Activated naive CD8-positive, alpha-beta T cell (primary cell): ENCODE data around the gene TRAF7.
"Not testable (repeated sequence)": the region's sequence is repeated elsewhere in the genome, so short reads cannot be mapped to it uniquely, and the experiment has no call there.

Source experiments
- H3K27ac Mint-ChIP-seq: one replicate; pipeline ENCODE4 v1.8.0; 2021; ENCODE audit warnings: mixed read lengths
- H3K27me3 Mint-ChIP-seq: one replicate; pipeline ENCODE4 v1.8.0; 2021; ENCODE audit warnings: mixed read lengths
- H3K36me3 Mint-ChIP-seq: one replicate; pipeline ENCODE4 v1.8.0; 2021; ENCODE audit warnings: mixed read lengths
- H3K4me1 Mint-ChIP-seq: one replicate; pipeline ENCODE4 v1.8.0; 2021; ENCODE audit warnings: low read depth, mixed read lengths
- H3K4me3 Mint-ChIP-seq: one replicate; pipeline ENCODE4 v1.8.0; 2021; ENCODE audit warnings: mild to moderate bottlenecking, mixed read lengths
- H3K9me3 Mint-ChIP-seq: one replicate; pipeline ENCODE4 v1.8.0; 2021; ENCODE audit warnings: low read depth, mixed read lengths

Gene TRAF7

GRCh38 chr16:2203119-2203688 is 47.6 kb downstream of the TRAF7 start:
- not testable (repeated sequence) for H3K27ac Mint-ChIP-seq, H3K9me3 Mint-ChIP-seq, H3K27me3 Mint-ChIP-seq, H3K36me3 Mint-ChIP-seq
- peaks cover 15% of the 10 kb centered on the region for H3K4me1 Mint-ChIP-seq
- H3K4me3 Mint-ChIP-seq = peak overlapping the region; percentile 62

DNA sequence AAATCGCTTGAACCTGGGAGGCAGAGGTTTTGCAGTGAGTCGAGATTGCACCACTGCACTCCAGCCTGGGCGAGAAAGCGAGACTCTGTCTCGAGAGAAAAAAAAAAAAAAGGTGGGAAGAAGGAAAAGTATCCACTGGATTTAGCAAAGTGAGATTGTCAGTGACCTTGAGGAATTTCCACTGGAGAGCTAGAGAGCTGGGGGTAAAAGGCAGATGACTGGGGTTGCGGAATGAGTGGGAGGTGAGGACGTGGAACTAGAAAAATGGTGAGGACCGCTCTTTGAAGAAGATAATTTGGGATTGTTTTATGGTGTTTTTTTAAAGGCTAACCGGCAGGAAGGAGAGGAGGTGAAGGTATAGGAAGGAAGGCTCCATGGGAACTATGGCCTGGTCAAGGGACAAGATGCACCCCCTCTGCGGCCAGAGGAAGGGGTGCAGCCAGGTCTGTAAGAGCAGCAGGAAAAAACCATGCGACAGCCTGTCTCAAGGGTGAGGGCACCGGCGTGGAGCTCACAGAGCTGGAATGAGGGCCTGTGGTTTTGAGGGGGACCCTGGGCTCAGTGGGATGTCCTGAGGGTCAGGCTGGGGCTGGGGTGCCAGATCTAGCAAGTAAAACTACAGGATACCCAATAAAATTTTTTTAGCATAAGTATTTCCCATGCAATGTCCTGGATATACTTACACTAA is 49.0 kb downstream of the TRAF7 start:
- H3K36me3 Mint-ChIP-seq = peaks cover 5% of the 10 kb centered on the region
- H3K9me3 Mint-ChIP-seq = no peaks in the 10 kb centered on the region
- H3K4me3 Mint-ChIP-seq = peak overlapping the region; percentile 76
- no peaks in the 10 kb centered on the region for H3K27me3 Mint-ChIP-seq
- peaks cover 15% of the 10 kb centered on the region for H3K4me1 Mint-ChIP-seq
- H3K27ac Mint-ChIP-seq = peak overlapping the region; percentile 62

GRCh38 chr16:2205104-2205966 is 49.8 kb downstream of the TRAF7 start, which contains the start of gene MLST8:
Gene MLST8, plus strand, starts transcription at chr16:2205454. Its CDS starts 632 bp downstream, at chr16:2206086.
- Mint-ChIP-seq H3K36me3 (peaks cover 5% of the 10 kb centered on the region), H3K4me3 (peak within 1 kb of the TSS; percentile 90), H3K27ac (peak within 1 kb of the TSS; percentile 88), H3K4me1 (peaks cover 15% of the 10 kb centered on the region), H3K27me3 (no peaks in the 10 kb centered on the region), H3K9me3 (no peaks in the 10 kb centered on the region)

GRCh38 chr16:2205967-2206313 is 50.4 kb downstream of the TRAF7 start:
- peaks cover 5% of the 10 kb centered on the region for H3K36me3 Mint-ChIP-seq
- peaks cover 15% of the 10 kb centered on the region for H3K4me1 Mint-ChIP-seq
- H3K27ac Mint-ChIP-seq = peak overlapping the region; percentile 80
- H3K4me3 Mint-ChIP-seq = peak overlapping the region; percentile 90
- no peaks in the 10 kb centered on the region for H3K27me3 Mint-ChIP-seq
- H3K9me3 Mint-ChIP-seq = no peaks in the 10 kb centered on the region

- peak overlapping the region; percentile 90 for H3K4me3 Mint-ChIP-seq
- no peaks in the 10 kb centered on the region for H3K27me3 Mint-ChIP-seq
- H3K4me1 Mint-ChIP-seq = peaks cover 15% of the 10 kb centered on the region
- H3K36me3 Mint-ChIP-seq = peaks cover 5% of the 10 kb centered on the region
- no peaks in the 10 kb centered on the region for H3K9me3 Mint-ChIP-seq
- peak overlapping the region; percentile 80 for H3K27ac Mint-ChIP-seq
Measured at GRCh38 chr16:2206420-2206779, 50.8 kb downstream of the TRAF7 start.

GRCh38 chr16:2206780-2207433 is 51.3 kb downstream of the TRAF7 start:
- no peaks in the 10 kb centered on the region for H3K9me3 Mint-ChIP-seq
- H3K4me1 Mint-ChIP-seq = peaks cover 17% of the 10 kb centered on the region
- H3K4me3 Mint-ChIP-seq = peak overlapping the region; percentile 90
- H3K27me3 Mint-ChIP-seq = no peaks in the 10 kb centered on the region
- H3K27ac Mint-ChIP-seq = no peak overlapping the region
- peaks cover 5% of the 10 kb centered on the region for H3K36me3 Mint-ChIP-seq

GRCh38 chr16:2207872-2208271 is 52.3 kb downstream of the TRAF7 start:
- Mint-ChIP-seq H3K36me3 (peaks cover 7% of the 10 kb centered on the region), H3K27me3 (no peaks in the 10 kb centered on the region), H3K4me3 (peak overlapping the region; percentile 90), H3K9me3 (no peaks in the 10 kb centered on the region), H3K4me1 (peaks cover 23% of the 10 kb centered on the region), H3K27ac (peak overlapping the region; percentile 58)

- Mint-ChIP-seq H3K27ac (no peak overlapping the region), H3K4me3 (no peak overlapping the region), H3K4me1 (peaks cover 27% of the 10 kb centered on the region), H3K9me3 (no peaks in the 10 kb centered on the region), H3K36me3 (peaks cover 7% of the 10 kb centered on the region), H3K27me3 (no peaks in the 10 kb centered on the region)
Measured at GRCh38 chr16:2208308-2208707, 52.7 kb downstream of the TRAF7 start.

- Mint-ChIP-seq H3K27me3 (no peaks in the 10 kb centered on the region), H3K4me1 (peaks cover 29% of the 10 kb centered on the region), H3K36me3 (peaks cover 9% of the 10 kb centered on the region), H3K27ac (no peak overlapping the region), H3K9me3 (no peaks in the 10 kb centered on the region), H3K4me3 (no peak overlapping the region)
Measured at GRCh38 chr16:2208772-2209171, 53.2 kb downstream of the TRAF7 start.

GRCh38 chr16:2209258-2210008 is 53.9 kb downstream of the TRAF7 start:
- H3K4me3 Mint-ChIP-seq = no peak overlapping the region
- no peak overlapping the region for H3K27ac Mint-ChIP-seq
- peaks cover 9% of the 10 kb centered on the region for H3K36me3 Mint-ChIP-seq
- H3K27me3 Mint-ChIP-seq = no peaks in the 10 kb centered on the region
- H3K9me3 Mint-ChIP-seq = no peaks in the 10 kb centered on the region
- peaks cover 26% of the 10 kb centered on the region for H3K4me1 Mint-ChIP-seq

GRCh38 chr16:2210009-2210332 is 54.4 kb downstream of the TRAF7 start:
- Mint-ChIP-seq H3K9me3 (no peaks in the 10 kb centered on the region), H3K27me3 (no peaks in the 10 kb centered on the region), H3K4me3 (no peak overlapping the region), H3K4me1 (peaks cover 22% of the 10 kb centered on the region), H3K27ac (no peak overlapping the region), H3K36me3 (peaks cover 9% of the 10 kb centered on the region)

- Mint-ChIP-seq H3K4me3 (no peak within 1 kb of the TSS), H3K27me3 (no peaks in the 10 kb centered on the region), H3K4me1 (peaks cover 22% of the 10 kb centered on the region), H3K36me3 (peaks cover 9% of the 10 kb centered on the region), H3K9me3 (no peaks in the 10 kb centered on the region), H3K27ac (no peak within 1 kb of the TSS)
Measured at GRCh38 chr16:2210386-2211365, 55.1 kb downstream of the TRAF7 start, which contains the start of gene BRICD5. Gene BRICD5, minus strand, starts transcription at chr16:2210863. Its CDS starts 30 bp downstream, at chr16:2210833.

DNA sequence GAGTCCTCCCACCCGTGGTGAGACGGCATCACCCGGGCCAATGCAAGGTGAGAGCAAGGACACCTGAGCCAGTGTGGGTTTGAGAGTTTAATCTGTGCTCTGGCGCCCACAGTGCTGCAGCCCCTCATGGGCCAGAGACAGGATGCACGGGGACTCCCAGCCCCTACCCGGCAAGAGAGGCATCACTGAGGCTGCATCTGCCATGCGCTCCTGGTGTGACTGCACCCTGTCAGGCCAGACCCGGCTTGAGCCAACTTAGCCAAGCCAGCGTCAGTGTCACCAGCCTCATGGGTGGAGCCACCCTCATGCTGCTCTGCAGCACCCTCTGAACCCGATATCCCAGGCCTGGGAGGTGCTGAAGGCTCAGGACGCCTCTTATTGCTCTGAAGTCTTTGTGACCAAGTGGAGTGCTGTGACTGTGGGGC is 56.4 kb downstream of the TRAF7 start:
- no peak overlapping the region for H3K27ac Mint-ChIP-seq
- H3K4me1 Mint-ChIP-seq = peaks cover 20% of the 10 kb centered on the region
- H3K36me3 Mint-ChIP-seq = peaks cover 7% of the 10 kb centered on the region
- H3K27me3 Mint-ChIP-seq = no peaks in the 10 kb centered on the region
- H3K4me3 Mint-ChIP-seq = peak overlapping the region; percentile 58
- H3K9me3 Mint-ChIP-seq = no peaks in the 10 kb centered on the region
